ENCODE results near the gene S100A10. TPM values are rescaled to one million over a fixed set of nuclear protein-coding genes. Genes with fewer than 3 reads are reported as not detected.

The S100A10 gene
- total and polyA plus RNA-seq, 2 experiments from 2014 or later: 60.5 to 1,024 TPM

DNA sequence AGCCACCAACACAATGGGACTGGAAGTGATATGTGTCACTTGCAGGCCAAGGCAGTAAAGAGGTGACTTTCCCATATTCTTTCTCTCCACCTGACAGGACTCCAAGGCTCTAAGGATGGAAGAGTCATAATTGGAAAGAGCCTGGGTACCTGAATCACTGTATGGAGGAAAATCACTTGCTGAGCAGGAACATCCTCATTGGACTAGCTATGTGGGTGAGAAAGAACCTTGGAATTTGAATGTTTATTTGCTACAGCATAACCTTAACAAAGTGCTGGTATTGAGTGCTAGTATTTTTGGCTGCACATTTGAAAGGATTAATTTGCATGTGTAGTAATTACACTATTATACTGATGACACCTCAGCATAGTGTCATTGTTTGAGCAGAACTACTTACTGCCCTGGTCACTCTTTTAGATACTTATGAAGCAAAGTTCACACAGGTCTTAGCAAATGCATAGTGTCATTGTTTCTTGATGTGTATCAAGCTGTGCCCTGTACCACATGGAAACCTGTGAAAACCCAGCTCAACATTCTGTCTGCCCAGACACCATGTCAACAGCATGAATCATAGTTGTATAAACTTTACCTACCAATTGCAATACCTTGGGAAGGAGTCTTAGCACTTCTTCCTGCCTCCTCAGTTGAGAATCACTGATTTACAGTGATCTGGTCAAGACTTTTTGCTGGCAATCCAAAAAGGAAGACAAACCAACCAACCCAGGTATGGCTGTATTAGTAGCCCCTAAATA, 5.1 kb upstream of the S100A10 start:
- TF ChIP-seq EZH2phosphoT487 (IDR thresholded peaks at IDR 0.05; ENCODE audit: insufficient read depth, low read depth): no peak
- no peak for TF ChIP-seq EZH2 (IDR thresholded peaks at IDR 0.05; ENCODE audit: insufficient read depth, poor library complexity, severe bottlenecking)
- no peak overlapping the region for H2AFZ ChIP-seq
- no peak for DNase-seq
- in situ Hi-C loops (cut with MboI): loop anchor here (5.0 kb wide), 1 partner anchor 66 kb away; no protein-coding TSS in a partner anchor
- no peak overlapping the region for H3K9ac ChIP-seq
- peaks cover 31% of the 10 kb centered on the region for H3K4me1 ChIP-seq (ENCODE audit: insufficient read depth)
- H3F3A ChIP-seq (ENCODE audit: insufficient read depth): peaks cover 45% of the 10 kb centered on the region
- no peaks in the 10 kb centered on the region for H4K20me1 ChIP-seq (ENCODE audit: insufficient read depth)
- no peaks in the 10 kb centered on the region for H3K79me2 ChIP-seq (ENCODE audit: insufficient read depth)
- H3K36me3 ChIP-seq (ENCODE audit: low read depth): no peaks in the 10 kb centered on the region
- H3K27ac ChIP-seq: no peak overlapping the region
- H3K4me2 ChIP-seq (ENCODE audit: unreplicated experiment): no peak overlapping the region
- no peaks in the 10 kb centered on the region for H3K9me3 ChIP-seq (ENCODE audit: low read depth)
- H3K9me2 ChIP-seq (ENCODE audit: insufficient read depth): no peaks in the 10 kb centered on the region
- no peaks in the 10 kb centered on the region for H3K27me3 ChIP-seq (replicated peaks; ENCODE audit: insufficient read depth)
- no peak overlapping the region for H3K4me3 ChIP-seq

DNA sequence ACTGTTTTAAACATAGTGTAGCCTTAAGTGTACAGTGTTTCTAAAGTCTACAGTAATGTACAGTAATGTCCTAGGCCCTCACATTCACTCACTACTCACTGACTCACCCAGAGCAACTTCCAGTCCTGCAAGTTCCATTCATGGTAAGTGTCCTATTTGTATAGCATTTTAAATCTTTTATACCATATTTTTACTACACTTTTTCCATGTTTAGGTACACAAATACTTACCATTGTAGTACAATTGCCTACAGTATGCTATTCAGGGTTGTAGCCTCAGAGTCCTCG, 3.6 kb upstream of the S100A10 start:
- H3K79me2 ChIP-seq (ENCODE audit: insufficient read depth): peaks cover 7% of the 10 kb centered on the region; the same call in 1 of the 2 replicates
- H3K4me2 ChIP-seq (ENCODE audit: unreplicated experiment): no peak overlapping the region
- no peaks in the 10 kb centered on the region for H4K20me1 ChIP-seq (ENCODE audit: insufficient read depth)
- H3K36me3 ChIP-seq (ENCODE audit: low read depth): no peaks in the 10 kb centered on the region
- H3K4me1 ChIP-seq (ENCODE audit: insufficient read depth): peaks cover 30% of the 10 kb centered on the region
- no peaks in the 10 kb centered on the region for H3K9me2 ChIP-seq (ENCODE audit: insufficient read depth)
- DNase-seq: peak; percentile 43
- H2AFZ ChIP-seq: no peak overlapping the region
- H3F3A ChIP-seq (ENCODE audit: insufficient read depth): peaks cover 43% of the 10 kb centered on the region
- H3K9me3 ChIP-seq (ENCODE audit: low read depth): no peaks in the 10 kb centered on the region
- TF ChIP-seq EZH2phosphoT487 (IDR thresholded peaks at IDR 0.05; ENCODE audit: insufficient read depth, low read depth): no peak
- TF ChIP-seq EZH2 (IDR thresholded peaks at IDR 0.05; ENCODE audit: insufficient read depth, poor library complexity, severe bottlenecking): no peak
- in situ Hi-C loops (cut with MboI): loop anchor here (5.0 kb wide), 1 partner anchor 65 kb away; no protein-coding TSS in a partner anchor
- H3K27ac ChIP-seq: no peak overlapping the region
- H3K27me3 ChIP-seq (replicated peaks; ENCODE audit: insufficient read depth): no peaks in the 10 kb centered on the region
- WGBS, 2 experiments (ENCODE audit: low coverage in 1 of 2, low lambda C conversion rate in 2 of 2, missing lambda C conversion rate in 2 of 2): 93 to 96% methylated on average over 1 of the region's 1 CpG
- H3K4me3 ChIP-seq: no peak overlapping the region
- H3K9ac ChIP-seq: no peak overlapping the region

DNA sequence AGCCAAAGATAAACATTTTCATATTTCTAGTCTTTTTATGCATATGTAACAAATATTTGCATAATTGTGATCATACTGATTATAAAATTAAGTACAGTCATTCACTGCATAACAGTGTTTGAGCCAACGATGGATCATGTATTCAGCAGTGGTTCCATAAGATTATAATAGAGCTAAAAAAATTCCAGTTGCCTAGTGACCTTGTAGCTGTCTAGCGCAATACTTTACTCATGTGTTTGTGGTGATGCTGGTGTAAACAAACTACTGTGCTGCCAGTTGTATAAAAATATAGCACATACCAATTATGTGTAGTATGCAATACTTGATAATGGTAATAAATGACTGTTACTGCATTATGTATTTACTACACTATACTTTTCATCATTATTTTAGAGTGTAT, 2.1 kb upstream of the S100A10 start:
- H3K9ac ChIP-seq: no peak overlapping the region
- no peak overlapping the region for H3K4me3 ChIP-seq
- peaks cover 32% of the 10 kb centered on the region for H3K4me1 ChIP-seq (ENCODE audit: insufficient read depth)
- H3K4me2 ChIP-seq (ENCODE audit: unreplicated experiment): no peak overlapping the region
- in situ Hi-C loops (cut with MboI): loop anchor here (5.0 kb wide), 1 partner anchor 63 kb away; no protein-coding TSS in a partner anchor
- H3K9me2 ChIP-seq (ENCODE audit: insufficient read depth): no peaks in the 10 kb centered on the region
- no peak overlapping the region for H2AFZ ChIP-seq
- 70 to 74% methylated on average over 2 of the region's 2 CpGs for WGBS, 2 experiments (ENCODE audit: low coverage in 1 of 2, low lambda C conversion rate in 2 of 2, missing lambda C conversion rate in 2 of 2)
- H4K20me1 ChIP-seq (ENCODE audit: insufficient read depth): no peaks in the 10 kb centered on the region
- TF ChIP-seq EZH2phosphoT487 (IDR thresholded peaks at IDR 0.05; ENCODE audit: insufficient read depth, low read depth): no peak
- H3K27ac ChIP-seq: 0 out of 2 replicates have a peak overlapping the region, but pooled peaks have one; percentile 63
- H3K36me3 ChIP-seq (ENCODE audit: low read depth): no peaks in the 10 kb centered on the region
- DNase-seq: peak; percentile 42
- H3K27me3 ChIP-seq (replicated peaks; ENCODE audit: insufficient read depth): no peaks in the 10 kb centered on the region
- H3K9me3 ChIP-seq (ENCODE audit: low read depth): no peaks in the 10 kb centered on the region
- H3K79me2 ChIP-seq (ENCODE audit: insufficient read depth): peaks cover 22% of the 10 kb centered on the region
- peaks cover 48% of the 10 kb centered on the region for H3F3A ChIP-seq (ENCODE audit: insufficient read depth)

DNA sequence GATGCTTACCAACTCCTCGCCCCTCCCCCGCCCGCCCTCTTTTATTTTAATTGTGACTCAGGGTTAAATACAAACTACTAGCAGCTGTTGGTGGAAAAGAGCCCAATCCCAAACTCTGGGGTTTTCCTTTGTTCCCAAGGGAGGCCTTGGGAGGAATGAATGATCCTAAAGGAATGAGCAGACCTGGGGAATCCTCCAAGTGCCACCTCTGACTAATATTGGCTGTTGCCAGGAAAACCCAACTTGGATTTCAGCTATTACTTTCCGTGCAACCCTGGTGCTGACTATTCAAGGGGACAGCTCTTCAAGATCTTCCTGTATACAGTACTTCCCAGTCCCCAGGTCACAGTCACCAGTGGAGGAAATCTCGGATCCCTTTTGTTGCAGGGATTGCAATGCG, 1.3 kb upstream of the S100A10 start:
- H3K4me2 ChIP-seq (ENCODE audit: unreplicated experiment): peak overlapping the region; percentile 89
- in situ Hi-C loops (cut with MboI): loop anchor here (5.0 kb wide), 1 partner anchor 63 kb away; no protein-coding TSS in a partner anchor
- TF ChIP-seq EZH2 (IDR thresholded peaks at IDR 0.05; ENCODE audit: insufficient read depth, poor library complexity, severe bottlenecking): no peak
- no peak for TF ChIP-seq EZH2phosphoT487 (IDR thresholded peaks at IDR 0.05; ENCODE audit: insufficient read depth, low read depth)
- WGBS, 2 experiments (ENCODE audit: low coverage in 1 of 2, low lambda C conversion rate in 2 of 2, missing lambda C conversion rate in 2 of 2): 2 to 4% methylated on average over 6 of the region's 6 CpGs
- H2AFZ ChIP-seq: no peak overlapping the region
- no peaks in the 10 kb centered on the region for H4K20me1 ChIP-seq (ENCODE audit: insufficient read depth)
- H3K27ac ChIP-seq: peak overlapping the region; percentile 98
- no peaks in the 10 kb centered on the region for H3K9me2 ChIP-seq (ENCODE audit: insufficient read depth)
- H3K9ac ChIP-seq: peak overlapping the region; percentile 99
- no peaks in the 10 kb centered on the region for H3K9me3 ChIP-seq (ENCODE audit: low read depth)
- DNase-seq: peak; percentile 99
- peaks cover 39% of the 10 kb centered on the region for H3K4me1 ChIP-seq (ENCODE audit: insufficient read depth)
- no peak overlapping the region for H3K4me3 ChIP-seq
- peaks cover 52% of the 10 kb centered on the region for H3F3A ChIP-seq (ENCODE audit: insufficient read depth)
- H3K27me3 ChIP-seq (replicated peaks; ENCODE audit: insufficient read depth): no peaks in the 10 kb centered on the region
- no peaks in the 10 kb centered on the region for H3K36me3 ChIP-seq (ENCODE audit: low read depth)
- peaks cover 30% of the 10 kb centered on the region for H3K79me2 ChIP-seq (ENCODE audit: insufficient read depth)
